H9 (cell line): ENCODE results near the gene CRLF2. TPM values are rescaled to one million over a fixed set of nuclear protein-coding genes. Genes with fewer than 3 reads are reported as not detected.
"Not testable (repeated sequence)": the region's sequence is repeated elsewhere in the genome, so short reads cannot be mapped to it uniquely, and the experiment has no call there.

Experiments
- DNase-seq: peaks from one replicate; pipeline ENCODE4 v3.0.0-alpha.2; 2017
- H2AFZ ChIP-seq: one replicate; pipeline ENCODE4 v1.6.1; 2013; ENCODE audit warnings: mild to moderate bottlenecking, low read length, control low read depth, moderate library complexity
- H2AK5ac ChIP-seq: 2 replicates; pipeline ENCODE4 v1.6.1; 2013; ENCODE audit warnings: low read length, control low read depth, mixed read lengths; ENCODE audit not compliant: insufficient read length
- H2BK120ac ChIP-seq: one replicate; pipeline ENCODE4 v1.6.1; 2013; ENCODE audit warnings: low read depth, mild to moderate bottlenecking, low read length, control low read depth, inconsistent platforms; ENCODE audit not compliant: poor library complexity, severe bottlenecking
- H2BK12ac ChIP-seq: 2 replicates; pipeline ENCODE4 v1.6.1; 2013; ENCODE audit warnings: low read length, control low read depth, mixed read lengths, low read depth; ENCODE audit not compliant: insufficient read length
- H2BK15ac ChIP-seq: 2 replicates; pipeline ENCODE4 v1.6.1; 2013; ENCODE audit warnings: low read depth, low read length, control low read depth
- H2BK20ac ChIP-seq: one replicate; pipeline ENCODE4 v1.6.1; 2013; ENCODE audit warnings: low read depth, mild to moderate bottlenecking, low read length, control low read depth, inconsistent platforms; ENCODE audit not compliant: poor library complexity, severe bottlenecking
- H2BK5ac ChIP-seq: 2 replicates; pipeline ENCODE4 v1.6.1; 2013; ENCODE audit warnings: low read length, control low read depth, mixed read lengths; ENCODE audit not compliant: insufficient read length
- H3K14ac ChIP-seq: 2 replicates; pipeline ENCODE4 v1.6.1; 2013; ENCODE audit warnings: low read length, control low read depth; ENCODE audit not compliant: insufficient read depth
- H3K18ac ChIP-seq: 2 replicates; pipeline ENCODE4 v1.6.1; 2013; ENCODE audit warnings: low read depth, mild to moderate bottlenecking, mixed read lengths, low read length, control low read depth; ENCODE audit not compliant: insufficient read length
- H3K23ac ChIP-seq: 2 replicates; pipeline ENCODE4 v1.6.1; 2013; ENCODE audit warnings: low read length, control low read depth, mixed read lengths, low read depth; ENCODE audit not compliant: insufficient read length
- H3K23me2 ChIP-seq: 2 replicates; pipeline ENCODE4 v1.6.1; 2013; ENCODE audit warnings: low read depth, mild to moderate bottlenecking, mixed read lengths, low read length, control low read depth; ENCODE audit not compliant: insufficient read length, poor library complexity, severe bottlenecking
- H3K27ac ChIP-seq: 2 replicates; pipeline ENCODE4 v1.5.1; 2013; ENCODE audit warnings: low read length, control low read depth, mixed read lengths, low read depth; ENCODE audit not compliant: insufficient read length
- H3K27me3 ChIP-seq: 2 replicates; pipeline ENCODE4 v1.6.1; 2013; ENCODE audit warnings: low read length, control low read depth, inconsistent platforms; ENCODE audit not compliant: insufficient read depth
- H3K4ac ChIP-seq: 2 replicates; pipeline ENCODE4 v1.6.1; 2013; ENCODE audit warnings: low read depth, mild to moderate bottlenecking, control low read depth, inconsistent platforms, low read length, moderate library complexity
- H3K4me1 ChIP-seq: 2 replicates; pipeline ENCODE4 v1.6.1; 2013; ENCODE audit warnings: low read length, control low read depth, inconsistent platforms; ENCODE audit not compliant: insufficient read depth
- H3K4me2 ChIP-seq: 2 replicates; pipeline ENCODE4 v1.6.1; 2013; ENCODE audit warnings: low read length, control low read depth, mixed read lengths; ENCODE audit not compliant: insufficient read length, insufficient read depth
- H3K56ac ChIP-seq: 2 replicates; pipeline ENCODE4 v1.6.1; 2013; ENCODE audit warnings: low read depth, mild to moderate bottlenecking, mixed read lengths, low read length, control low read depth; ENCODE audit not compliant: insufficient read length
- H3K79me1 ChIP-seq: 2 replicates; pipeline ENCODE4 v1.6.1; 2013; ENCODE audit warnings: low read depth, mild to moderate bottlenecking, moderate library complexity, low read length, control low read depth, inconsistent platforms; ENCODE audit not compliant: insufficient read depth, poor library complexity, severe bottlenecking
- H3K79me2 ChIP-seq: 2 replicates; pipeline ENCODE4 v1.6.1; 2013; ENCODE audit warnings: low read length, control low read depth, inconsistent platforms; ENCODE audit not compliant: insufficient read depth
- H3K9ac ChIP-seq: 2 replicates; pipeline ENCODE4 v1.6.1; 2013; ENCODE audit warnings: low read length, control low read depth, mixed read lengths; ENCODE audit not compliant: insufficient read length; ENCODE audit errors: extremely low read depth
- H3K9me3 ChIP-seq: one replicate; pipeline ENCODE4 v1.6.1; 2013; ENCODE audit warnings: low read depth, low read length, inconsistent platforms; ENCODE audit not compliant: control insufficient read depth
- H3T11ph ChIP-seq: one replicate; pipeline ENCODE4 v1.6.1; 2013; ENCODE audit warnings: mild to moderate bottlenecking, low read length, control low read depth, inconsistent platforms
- H4K20me1 ChIP-seq: one replicate; pipeline ENCODE4 v1.6.1; 2013; ENCODE audit not compliant: control insufficient read depth, insufficient read length, insufficient read depth
- H4K5ac ChIP-seq: 2 replicates; pipeline ENCODE4 v1.6.1; 2013; ENCODE audit warnings: low read depth, mild to moderate bottlenecking, mixed read lengths, low read length, control low read depth; ENCODE audit not compliant: insufficient read length
- H4K8ac ChIP-seq: replicated peaks from 2 replicates; pipeline ENCODE4 v1.6.1; 2013; ENCODE audit warnings: low read length, control low read depth, mixed read lengths, low read depth; ENCODE audit not compliant: insufficient read length
- H4K91ac ChIP-seq: 2 replicates; pipeline ENCODE4 v1.6.1; 2013; ENCODE audit warnings: low read depth, mild to moderate bottlenecking, moderate library complexity, mixed read lengths, low read length, control low read depth; ENCODE audit not compliant: insufficient read length
- H3K27ac Mint-ChIP-seq, 3 experiments: 2 replicates in 2 of 3; 3 replicates in 1 of 3; pipeline ENCODE4 v1.8.0; 2020 to 2021; ENCODE audit warnings: mixed read lengths in 3 of 3, mild to moderate bottlenecking in 1 of 3, moderate library complexity in 1 of 3
- H3K27me3 Mint-ChIP-seq: 2 replicates; pipeline ENCODE4 v1.8.0; 2021; ENCODE audit warnings: low read depth, mild to moderate bottlenecking, moderate library complexity, mixed read lengths
- H3K36me3 Mint-ChIP-seq, 3 experiments: 2 replicates in 2 of 3; 3 replicates in 1 of 3; pipeline ENCODE4 v1.8.0; 2020 to 2021; ENCODE audit warnings: low read depth in 3 of 3, mixed read lengths in 3 of 3; ENCODE audit not compliant: insufficient read depth in 1 of 3
- H3K4me1 Mint-ChIP-seq, 2 experiments: 2 replicates each; pipeline ENCODE4 v1.8.0; 2020; ENCODE audit warnings: mixed read lengths in 2 of 2
- H3K4me3 Mint-ChIP-seq, 2 experiments: 2 replicates in 1 of 2; 3 replicates in 1 of 2; pipeline ENCODE4 v1.8.0; 2020 to 2021; ENCODE audit warnings: mild to moderate bottlenecking in 2 of 2, mixed read lengths in 2 of 2, moderate library complexity in 1 of 2
- H3K9me3 Mint-ChIP-seq, 2 experiments: 2 replicates in 1 of 2; 3 replicates in 1 of 2; pipeline ENCODE4 v1.8.0; 2020; ENCODE audit warnings: mild to moderate bottlenecking in 2 of 2, mixed read lengths in 2 of 2, moderate library complexity in 1 of 2
- CTCF ChIP-seq: fragments of 200-600 bp; sonication (generic); conservative IDR thresholded peaks from 3 replicates; pipeline ENCODE4 v1.8.0; 2021; ENCODE audit warnings: antibody characterized with exemption, mild to moderate bottlenecking
- WGBS: extraction: QIAGEN DNeasy Blood & Tissue Kit; methylation state at CpG from one replicate; pipeline ENCODE4 v1.1.7; 2013; ENCODE audit warnings: missing lambda C conversion rate, low lambda C conversion rate, mixed read lengths; ENCODE audit not compliant: insufficient read length; ENCODE audit errors: extremely low coverage; 5-methylcytosine and 5-hydroxymethylcytosine counted together
- total RNA-seq: library from RNA; stranded (reverse); gene quantifications from 2 replicates; pipeline ENCODE4 v1.2.1, GENCODE V29; 2021

Gene CRLF2
- total RNA-seq, 1 experiment from 2014 or later, result not detected

- Histone ChIP-seq H4K8ac (no peak overlapping the region), H3K4me1 (no peaks in the 10 kb centered on the region), H2AFZ (no peak overlapping the region), H3K23me2 (no peaks in the 10 kb centered on the region), H3K9ac (no peak overlapping the region), H3K79me2 (no peaks in the 10 kb centered on the region), H4K91ac (no peak overlapping the region), H3K18ac (no peak overlapping the region), H4K20me1 (no peaks in the 10 kb centered on the region), H3K14ac (no peak overlapping the region), H3T11ph (no peak overlapping the region), H3K56ac (no peak overlapping the region), H3K23ac (no peak overlapping the region), H3K27me3 (no peaks in the 10 kb centered on the region), H2BK20ac (no peak overlapping the region), H3K9me3 (no peaks in the 10 kb centered on the region), H3K4ac (no peak overlapping the region), H3K27ac (no peak overlapping the region), H3K4me2 (no peak overlapping the region), H2BK120ac (no peak overlapping the region), H4K5ac (no peak overlapping the region), H2AK5ac (no peak overlapping the region), H3K79me1 (no peaks in the 10 kb centered on the region), H2BK12ac (no peak overlapping the region), H2BK5ac (no peak overlapping the region), H2BK15ac (no peak overlapping the region)
- Mint-ChIP-seq H3K9me3 (peaks cover 15 to 20% of the 10 kb centered on the region in 2 experiments), H3K27ac (no peak overlapping the region; a peak in 1 of 7 replicates), H3K4me3 (no peak overlapping the region), H3K4me1 (peaks cover 0 to 1% of the 10 kb centered on the region in 2 experiments; a peak in 3 of 4 replicates), H3K27me3 (peaks cover 8% of the 10 kb centered on the region), H3K36me3 (peaks cover 2 to 9% (median 8%) of the 10 kb centered on the region in 3 experiments; a peak in 4 of 7 replicates)
- no peak for TF ChIP-seq CTCF
- no peak for DNase-seq
These were observed 52.9 kb downstream of the CRLF2 start for GRCh38 chrX:1159548-1159947.

DNA sequence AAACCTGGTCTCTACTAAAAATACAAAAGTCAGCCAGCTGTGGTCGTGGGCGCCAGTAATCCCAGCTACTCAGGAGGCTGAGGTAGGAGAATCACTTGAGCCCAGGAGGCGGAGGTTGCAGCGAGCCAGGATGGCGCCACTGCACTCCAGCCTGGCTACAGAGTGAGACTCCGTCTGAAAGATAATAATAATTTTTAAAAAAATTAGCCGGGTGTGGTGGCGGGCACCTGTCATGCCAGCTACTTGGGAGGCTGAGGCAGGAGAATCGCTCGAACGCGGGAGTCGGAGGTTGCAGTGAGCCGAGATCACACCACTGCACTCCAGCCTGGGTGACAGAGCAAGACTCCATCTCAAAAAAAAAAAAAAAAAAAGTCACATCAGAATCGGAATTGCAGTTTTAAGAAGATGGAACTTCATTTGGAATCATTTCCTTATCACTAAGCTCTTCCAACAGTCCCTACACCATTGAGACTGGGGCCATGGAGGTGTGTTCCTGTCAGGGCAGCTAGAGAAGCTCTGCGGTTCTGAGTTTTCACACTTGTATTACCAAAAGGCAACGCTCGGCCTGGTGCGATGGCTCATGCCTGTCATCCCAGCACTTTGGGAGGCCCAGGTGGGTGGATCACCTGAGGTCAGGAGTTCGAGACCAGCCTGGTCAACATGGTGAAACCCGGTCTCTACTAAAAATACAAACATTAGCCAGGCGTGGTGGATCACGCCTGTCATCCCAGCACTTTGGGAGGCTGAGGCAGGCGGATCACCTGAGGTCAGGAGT, 55.6 kb downstream of the CRLF2 start:
- not testable (repeated sequence) for H3K14ac ChIP-seq, H3K9ac ChIP-seq, H3K18ac ChIP-seq, H3K27ac Mint-ChIP-seq, H3K4me3 Mint-ChIP-seq, H4K8ac ChIP-seq, H2AK5ac ChIP-seq, H2BK12ac ChIP-seq, H3K79me2 ChIP-seq, H3T11ph ChIP-seq, H3K4me1 Mint-ChIP-seq, H3K27me3 ChIP-seq, DNase-seq, H2BK5ac ChIP-seq, H2AFZ ChIP-seq, H4K20me1 ChIP-seq, H3K9me3 ChIP-seq, H4K91ac ChIP-seq, H2BK15ac ChIP-seq, H3K23ac ChIP-seq, H3K4me2 ChIP-seq, H3K4ac ChIP-seq, H3K27ac ChIP-seq, H3K36me3 Mint-ChIP-seq, H3K23me2 ChIP-seq, H3K56ac ChIP-seq, H3K79me1 ChIP-seq, H2BK20ac ChIP-seq, H2BK120ac ChIP-seq, H4K5ac ChIP-seq, H3K4me1 ChIP-seq
- peaks cover 15 to 20% of the 10 kb centered on the region in 2 experiments for H3K9me3 Mint-ChIP-seq
- no CpG with 5 or more reads among the region's 24 CpGs for WGBS
- H3K27me3 Mint-ChIP-seq, result peaks cover 11% of the 10 kb centered on the region
